ENCODE measurements around the gene LST1. TPM values are rescaled to one million over a fixed set of nuclear protein-coding genes. Genes with fewer than 3 reads are reported as not detected.

The LST1 gene
- total RNA-seq, 4 donors from 2014 or later = 1.6 to 7.0 (median 4.4) TPM

GRCh38 chr6:31581434-31582229, 4.4 kb upstream of the LST1 start:
- WGBS, 2 donors = 13 to 21% methylated on average over 17 to 20 of the region's 21 CpGs
- DNase-seq (ENCODE audit: low spot score in 2 of 2) = peak in 1 of 2 donors; percentile 86
- intact Hi-C loops (cut with DNase I; ENCODE audit: low total_unique reads) = no loop called here
- TF ChIP-seq POLR2A (IDR thresholded peaks at IDR 0.05) = no peak
- TF ChIP-seq CTCF (IDR thresholded peaks at IDR 0.05) = no peak
- H3K4me3 ChIP-seq (ENCODE audit: low read depth, poor library complexity, severe bottlenecking) = peak overlapping the region; percentile 70

DNA sequence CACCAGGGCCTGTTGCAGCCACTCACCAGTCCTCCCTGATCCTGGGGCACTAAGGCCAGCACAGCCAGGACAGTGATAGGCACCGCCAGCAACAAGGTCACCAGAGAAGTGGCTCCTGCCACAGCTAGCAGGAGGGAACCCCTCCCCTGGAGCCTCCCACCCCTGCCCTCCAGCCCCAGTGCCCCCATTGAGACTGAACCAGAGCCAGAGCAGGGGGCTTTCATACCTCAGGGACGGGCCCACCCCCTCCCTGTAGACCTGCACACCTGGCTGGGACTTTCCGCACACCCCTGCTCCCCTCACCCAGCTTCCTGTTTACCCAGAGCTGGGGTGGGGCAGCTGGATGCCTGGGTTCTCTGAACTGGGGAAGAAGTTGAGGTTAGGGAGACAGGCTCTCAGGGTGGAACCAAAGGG, 3.8 kb upstream of the LST1 start, which contains the start of gene LTB:
TSS of gene LTB (minus strand) at position 195 of the 414 bp plus-strand sequence. CDS start at position 188, 7 bp downstream.
- intact Hi-C loops (cut with DNase I; ENCODE audit: low total_unique reads) = no loop called here
- peak in 1 of 2 donors; percentile 81 for DNase-seq (ENCODE audit: low spot score in 2 of 2)
- TF ChIP-seq POLR2A (IDR thresholded peaks at IDR 0.05) (no peak), CTCF (IDR thresholded peaks at IDR 0.05) (no peak)
- H3K4me3 ChIP-seq (ENCODE audit: low read depth, poor library complexity, severe bottlenecking) = peak within 1 kb of the TSS; percentile 70
- WGBS, 2 donors = 55 to 79% methylated on average over 2 to 3 of the region's 3 CpGs

GRCh38 chr6:31585491-31585890, 586 bp upstream of the LST1 start:
- WGBS, 2 donors = 68 to 73% methylated on average over 2 of the region's 2 CpGs
- H3K4me3 ChIP-seq (ENCODE audit: low read depth, poor library complexity, severe bottlenecking) = no peak overlapping the region
- peak in 1 of 2 donors; percentile 74 for DNase-seq (ENCODE audit: low spot score in 2 of 2)
- intact Hi-C loops (cut with DNase I; ENCODE audit: low total_unique reads) = no loop called here
- TF ChIP-seq CTCF (IDR thresholded peaks at IDR 0.05) (no peak), POLR2A (IDR thresholded peaks at IDR 0.05) (no peak)

DNA sequence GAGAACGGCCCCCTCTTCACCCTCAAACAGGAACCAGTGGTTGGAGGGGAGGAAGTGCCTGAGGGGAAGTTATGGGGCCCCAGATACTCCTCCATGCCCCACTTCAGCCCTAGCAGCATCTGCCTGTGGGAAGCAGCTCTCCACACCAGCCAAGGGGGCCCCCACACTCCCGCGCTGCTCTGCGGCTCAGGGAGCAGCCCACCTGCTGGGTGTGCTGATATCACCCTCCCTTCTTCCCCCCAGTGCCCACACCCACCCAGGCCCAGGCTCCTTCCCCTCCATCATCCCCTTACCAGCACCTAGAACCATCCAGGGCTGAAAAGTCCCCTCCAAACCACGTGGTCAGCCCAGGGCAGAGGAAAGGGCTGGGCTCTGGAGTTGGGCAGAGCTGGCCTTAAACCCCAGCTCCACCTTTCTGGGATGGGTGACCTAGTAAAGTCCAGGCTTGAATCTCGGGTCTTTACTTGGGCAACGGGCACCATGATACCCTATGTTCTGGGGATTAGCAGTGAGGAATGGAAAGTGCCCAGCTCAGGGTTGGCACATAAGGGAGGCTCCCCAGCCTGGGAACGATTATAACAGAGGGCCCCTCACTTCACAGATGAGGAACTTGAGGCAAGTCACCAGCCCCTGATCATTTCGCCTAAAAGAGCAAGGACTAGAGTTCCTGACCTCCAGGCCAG, 663 bp downstream of the LST1 start:
- H3K4me3 ChIP-seq (ENCODE audit: low read depth, poor library complexity, severe bottlenecking) = no peak overlapping the region
- peak in 1 of 2 donors; percentile 77 for DNase-seq (ENCODE audit: low spot score in 2 of 2)
- TF ChIP-seq CTCF (IDR thresholded peaks at IDR 0.05) (no peak), POLR2A (IDR thresholded peaks at IDR 0.05) (no peak)
- WGBS, 2 donors = 53 to 61% methylated on average over 9 of the region's 9 CpGs
- intact Hi-C loops (cut with DNase I; ENCODE audit: low total_unique reads) = no loop called here

- DNase-seq (ENCODE audit: low spot score in 2 of 2) = no peak
- no peak overlapping the region for H3K4me3 ChIP-seq (ENCODE audit: low read depth, poor library complexity, severe bottlenecking)
- 66 to 74% methylated on average over 12 of the region's 12 CpGs for WGBS, 2 donors
- intact Hi-C loops (cut with DNase I; ENCODE audit: low total_unique reads) = no loop called here
- TF ChIP-seq CTCF (IDR thresholded peaks at IDR 0.05) (no peak), POLR2A (IDR thresholded peaks at IDR 0.05) (no peak)
Observed at GRCh38 chr6:31587791-31588777, 2.0 kb downstream of the LST1 start.

Data from lower leg skin (tissue), 4 donors.